Loucy (cell line): ENCODE results near the gene RIOK3.

Experiments used
- H2AFZ ChIP-seq: fragments of 200-600 bp; sonication (generic); 2 replicates; pipeline ENCODE4 v1.6.0; 2016; ENCODE audit warnings: antibody characterized with exemption, mild to moderate bottlenecking, low read length, moderate library complexity
- H3F3A ChIP-seq: fragments of 200-600 bp; 2 replicates; pipeline ENCODE4 v1.6.0; 2016; ENCODE audit warnings: antibody characterized with exemption, low read depth, mild to moderate bottlenecking
- H3K27me3 ChIP-seq: fragments of 200-600 bp; sonication (generic); 2 replicates; pipeline ENCODE4 v1.6.1; 2014; ENCODE audit warnings: low read length, mild to moderate bottlenecking; ENCODE audit not compliant: insufficient read depth, poor library complexity, severe bottlenecking
- H3K36me3 ChIP-seq: fragments of 200-600 bp; sonication (generic); 2 replicates; pipeline ENCODE4 v1.6.1; 2016; ENCODE audit warnings: low read length; ENCODE audit not compliant: insufficient read depth
- H3K4me1 ChIP-seq: fragments of 200-600 bp; sonication (generic); 2 replicates; pipeline ENCODE4 v1.5.1; 2014; ENCODE audit warnings: low read length, mild to moderate bottlenecking; ENCODE audit not compliant: insufficient read depth, poor library complexity, severe bottlenecking
- H3K4me2 ChIP-seq: fragments of 200-600 bp; sonication (generic); 2 replicates; pipeline ENCODE4 v1.6.0; 2014; ENCODE audit warnings: antibody characterized with exemption, low read length, low read depth, mild to moderate bottlenecking; ENCODE audit not compliant: poor library complexity, severe bottlenecking
- H3K4me3 ChIP-seq: fragments of 200-600 bp; sonication (generic); 2 replicates; pipeline ENCODE4 v1.5.1; 2014; ENCODE audit warnings: low read length, mild to moderate bottlenecking, mixed read lengths; ENCODE audit not compliant: poor library complexity, severe bottlenecking
- H3K79me2 ChIP-seq: fragments of 200-600 bp; sonication (generic); 2 replicates; pipeline ENCODE4 v1.6.1; 2014; ENCODE audit warnings: low read length; ENCODE audit not compliant: insufficient read depth
- H3K9ac ChIP-seq: fragments of 200-600 bp; sonication (generic); 2 replicates; pipeline ENCODE4 v1.6.0; 2014; ENCODE audit warnings: mild to moderate bottlenecking, low read depth, low read length, moderate library complexity; ENCODE audit not compliant: poor library complexity, severe bottlenecking
- H3K9me2 ChIP-seq: fragments of 200-600 bp; sonication (generic); replicated peaks from 2 replicates; pipeline ENCODE4 v1.6.1; 2016; ENCODE audit warnings: low read depth, low read length, mixed read lengths
- H3K9me3 ChIP-seq: fragments of 200-600 bp; sonication (generic); 2 replicates; pipeline ENCODE4 v1.6.1; 2014; ENCODE audit warnings: mild to moderate bottlenecking, antibody characterized with exemption, low read length, low read depth; ENCODE audit not compliant: insufficient read depth
- H4K20me1 ChIP-seq: fragments of 200-600 bp; sonication (generic); 2 replicates; pipeline ENCODE4 v1.6.0; 2014; ENCODE audit warnings: antibody characterized with exemption, low read length, mild to moderate bottlenecking; ENCODE audit not compliant: insufficient read depth, poor library complexity, severe bottlenecking
- CTCF ChIP-seq: fragments of 200-600 bp; sonication (generic); conservative IDR thresholded peaks from 2 replicates; pipeline ENCODE4 v1.5.1; 2014; ENCODE audit warnings: mild to moderate bottlenecking, antibody characterized with exemption, low read length
- EZH2phosphoT487 ChIP-seq: fragments of 200-600 bp; IDR thresholded peaks from 2 replicates; pipeline ENCODE4 v1.6.1; 2018; ENCODE audit warnings: antibody characterized with exemption, mild to moderate bottlenecking, moderate library complexity, borderline replicate concordance

Gene RIOK3

GRCh38 chr18:23416298-23416697, 36.8 kb upstream of the RIOK3 start:
- Histone ChIP-seq H3K9ac (no peak overlapping the region), H2AFZ (no peak overlapping the region), H3K36me3 (no peaks in the 10 kb centered on the region), H3K4me1 (no peaks in the 10 kb centered on the region), H3K27me3 (no peaks in the 10 kb centered on the region), H3F3A (no peaks in the 10 kb centered on the region), H3K79me2 (no peaks in the 10 kb centered on the region), H3K9me3 (no peaks in the 10 kb centered on the region), H4K20me1 (no peaks in the 10 kb centered on the region), H3K9me2 (no peaks in the 10 kb centered on the region), H3K4me3 (no peak overlapping the region), H3K4me2 (no peak overlapping the region)
- TF ChIP-seq EZH2phosphoT487 (no peak), CTCF (no peak)

DNA sequence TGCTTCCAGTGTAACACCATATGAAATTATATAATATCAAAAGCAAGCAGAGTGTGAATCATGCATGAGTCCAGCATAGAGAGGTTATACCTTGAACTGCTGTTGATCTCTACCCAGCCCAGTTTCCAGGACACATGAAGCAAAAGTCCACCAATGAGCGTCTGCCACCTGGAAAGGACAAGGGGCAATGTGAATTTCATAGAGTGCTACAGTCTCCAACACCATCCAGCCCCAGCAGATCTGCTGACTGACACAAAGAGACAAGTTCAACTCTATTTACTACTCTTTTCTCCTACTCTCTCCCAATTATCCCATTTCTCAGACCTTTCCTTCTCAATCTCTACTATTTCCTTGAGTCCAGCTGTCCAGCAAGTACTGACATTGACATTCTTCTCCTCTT, 31.8 kb upstream of the RIOK3 start:
- no peaks in the 10 kb centered on the region for H3K79me2 ChIP-seq
- no peaks in the 10 kb centered on the region for H3K36me3 ChIP-seq
- no peaks in the 10 kb centered on the region for H3F3A ChIP-seq
- H2AFZ ChIP-seq = no peak overlapping the region
- H3K27me3 ChIP-seq = no peaks in the 10 kb centered on the region
- H3K4me3 ChIP-seq = no peak overlapping the region
- peaks cover 6% of the 10 kb centered on the region for H3K4me1 ChIP-seq
- H3K9me2 ChIP-seq = no peaks in the 10 kb centered on the region
- no peak for TF ChIP-seq EZH2phosphoT487
- TF ChIP-seq CTCF = no peak
- no peaks in the 10 kb centered on the region for H3K9me3 ChIP-seq
- no peak overlapping the region for H3K9ac ChIP-seq
- no peaks in the 10 kb centered on the region for H4K20me1 ChIP-seq
- no peak overlapping the region for H3K4me2 ChIP-seq

GRCh38 chr18:23422751-23423418, 30.2 kb upstream of the RIOK3 start:
- no peaks in the 10 kb centered on the region for H3F3A ChIP-seq
- no peak overlapping the region for H3K4me3 ChIP-seq
- H2AFZ ChIP-seq = no peak overlapping the region
- H3K36me3 ChIP-seq = no peaks in the 10 kb centered on the region
- peaks cover 6% of the 10 kb centered on the region for H3K4me1 ChIP-seq
- no peak for TF ChIP-seq CTCF
- no peak for TF ChIP-seq EZH2phosphoT487
- no peak overlapping the region for H3K4me2 ChIP-seq
- H4K20me1 ChIP-seq = no peaks in the 10 kb centered on the region
- no peaks in the 10 kb centered on the region for H3K9me3 ChIP-seq
- H3K79me2 ChIP-seq = no peaks in the 10 kb centered on the region
- H3K27me3 ChIP-seq = no peaks in the 10 kb centered on the region
- no peaks in the 10 kb centered on the region for H3K9me2 ChIP-seq
- H3K9ac ChIP-seq = no peak overlapping the region
